Natural killer cell treated with Interleukin-12 subunit alpha and Interleukin-12 subunit beta and Interleukin-15 and Interleukin-18, amount 100 ng/mL, for 72 hours (primary cell): ENCODE data around the gene SETD1B. TPM values are rescaled to one million over a fixed set of nuclear protein-coding genes. Genes with fewer than 3 reads are reported as not detected.

Source experiments
- ATAC-seq, 2 donors: fragments of 150-1000 bp; cut with Tn5 transposase in 1 of 2; sonication (Bioruptor Pico), chemical (Tn5 transposase) in 1 of 2; 2 replicates each; pipeline ENCODE4 v1.10.0; 2021
- DNase-seq: peaks from one replicate; pipeline ENCODE4 v3.0.0; 2022; ENCODE audit warnings: low spot score
- H3K27ac Mint-ChIP-seq, 2 donors: 1 replicate in 1 of 2; 2 replicates in 1 of 2; pipeline ENCODE4 v1.8.0; 2022; ENCODE audit warnings: mixed read lengths in 2 of 2, mild to moderate bottlenecking in 1 of 2, moderate library complexity in 1 of 2
- H3K27me3 Mint-ChIP-seq, 2 donors: 1 replicate in 1 of 2; 2 replicates in 1 of 2; pipeline ENCODE4 v1.8.0; 2022; ENCODE audit warnings: mixed read lengths in 2 of 2
- H3K36me3 Mint-ChIP-seq: one replicate; pipeline ENCODE4 v1.8.0; 2022; ENCODE audit warnings: mixed read lengths
- H3K4me1 Mint-ChIP-seq, 2 donors: 1 replicate in 1 of 2; 2 replicates in 1 of 2; pipeline ENCODE4 v1.8.0; 2022; ENCODE audit warnings: low read depth in 2 of 2, mixed read lengths in 2 of 2, mild to moderate bottlenecking in 1 of 2
- H3K4me3 Mint-ChIP-seq: one replicate; pipeline ENCODE4 v1.8.0; 2022; ENCODE audit warnings: mixed read lengths
- H3K9me3 Mint-ChIP-seq: 2 replicates; pipeline ENCODE4 v1.8.0; 2022; ENCODE audit warnings: mixed read lengths
- total RNA-seq, 2 donors: library from RNA; stranded (reverse); gene quantifications; one replicate each; pipeline ENCODE4 v1.2.3, GENCODE V29; 2022

Gene SETD1B
- total RNA-seq, 2 donors from 2014 or later: 27.1 to 40.8 TPM

DNA sequence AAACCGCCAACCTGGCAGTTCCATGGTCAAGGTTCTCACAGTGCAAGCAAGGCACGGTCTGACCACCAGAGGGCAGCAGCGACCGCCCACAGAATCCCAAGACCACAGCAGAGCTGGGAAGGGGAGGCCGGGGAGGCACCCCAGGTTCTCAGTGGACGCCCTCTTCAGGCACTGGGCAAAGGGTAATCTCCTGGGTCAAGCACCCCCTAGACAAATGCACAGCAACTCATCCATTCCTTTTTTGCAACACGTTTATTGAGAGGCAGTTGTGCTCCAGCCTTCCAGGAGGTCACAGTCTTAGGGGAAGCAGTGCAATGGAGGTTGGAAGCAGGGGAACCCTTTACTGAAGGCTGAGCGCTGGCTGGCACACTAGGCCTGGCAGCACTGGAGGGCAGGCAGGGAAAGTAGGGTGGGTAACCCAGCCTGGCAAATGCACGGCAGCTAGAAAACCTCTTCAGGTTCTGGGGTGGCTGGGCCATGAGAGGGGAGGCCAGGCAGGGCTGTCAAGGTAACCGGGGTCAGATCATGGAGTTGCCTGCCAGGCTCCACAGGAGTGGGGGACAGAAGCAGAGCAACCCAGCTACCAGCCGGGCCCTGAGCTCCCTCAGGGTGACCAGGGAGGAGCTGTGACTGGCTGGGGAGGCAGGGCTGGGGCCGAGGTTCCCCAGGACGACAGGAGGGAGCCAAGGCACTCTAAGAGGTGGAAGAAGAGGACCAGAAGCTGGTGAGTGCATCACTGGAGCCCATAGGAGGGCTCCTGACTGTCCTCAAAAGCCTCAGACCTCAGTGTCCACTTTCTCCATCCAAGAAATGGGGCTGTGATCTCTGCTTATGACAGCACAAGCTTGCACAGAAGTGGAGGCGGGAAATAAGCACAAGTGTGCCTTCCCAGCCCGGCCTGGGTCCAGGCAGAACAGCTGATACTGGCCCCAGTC lies 8.5 kb upstream of the SETD1B start:
- Mint-ChIP-seq H3K4me1 (peaks cover 49 to 53% of the 10 kb centered on the region in 2 donors), H3K4me3 (peak overlapping the region; percentile 87), H3K27ac (peak overlapping the region; percentile 64 to 70), H3K9me3 (no peaks in the 10 kb centered on the region), H3K27me3 (no peaks in the 10 kb centered on the region), H3K36me3 (no peaks in the 10 kb centered on the region)
- peak; percentile 86 for DNase-seq
- peak; percentile 25 to 47 for ATAC-seq

DNA sequence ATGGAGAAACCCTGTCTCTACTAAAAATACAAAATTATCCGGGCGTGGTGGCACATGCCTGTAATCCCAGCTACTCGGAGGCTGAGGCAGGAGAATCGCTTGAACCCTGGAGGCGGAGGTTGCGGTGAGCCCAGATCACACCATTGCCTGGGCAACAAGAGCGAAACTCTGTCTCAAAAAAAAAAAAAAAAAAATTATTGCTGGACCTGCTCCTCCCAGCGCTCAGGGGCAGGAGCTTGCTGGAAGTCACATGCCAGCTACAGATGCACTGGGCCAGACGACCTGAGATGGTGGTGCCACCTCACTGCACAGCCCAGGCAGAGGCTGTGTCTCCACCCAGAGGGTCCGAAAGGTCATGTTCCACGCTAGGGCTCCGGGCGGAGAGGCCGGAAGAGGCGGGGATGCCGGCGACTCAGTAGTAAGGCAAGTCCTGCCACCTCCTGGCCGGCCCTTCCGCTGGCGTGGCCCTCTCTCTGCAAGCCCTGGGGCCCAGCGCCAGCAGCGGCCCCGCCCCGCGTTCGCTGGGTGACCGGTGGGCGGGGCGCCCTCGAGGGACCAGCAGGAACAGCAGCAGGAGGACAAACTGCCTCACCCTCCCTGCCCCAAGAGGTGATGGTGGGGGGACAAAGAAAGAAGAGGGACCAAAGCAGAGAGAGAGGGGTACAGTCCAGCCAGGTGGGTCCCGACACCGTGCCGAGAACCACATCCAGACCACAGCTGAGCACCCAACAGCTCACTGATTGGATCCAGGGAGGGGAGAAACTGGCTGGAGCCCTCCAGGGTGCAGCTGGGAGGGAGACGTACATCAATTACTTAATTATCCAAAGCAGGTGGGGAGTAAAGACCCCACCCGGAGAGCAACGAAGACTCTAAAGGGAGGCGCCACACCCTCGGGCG lies 6.7 kb upstream of the SETD1B start:
- no peak for ATAC-seq

DNA sequence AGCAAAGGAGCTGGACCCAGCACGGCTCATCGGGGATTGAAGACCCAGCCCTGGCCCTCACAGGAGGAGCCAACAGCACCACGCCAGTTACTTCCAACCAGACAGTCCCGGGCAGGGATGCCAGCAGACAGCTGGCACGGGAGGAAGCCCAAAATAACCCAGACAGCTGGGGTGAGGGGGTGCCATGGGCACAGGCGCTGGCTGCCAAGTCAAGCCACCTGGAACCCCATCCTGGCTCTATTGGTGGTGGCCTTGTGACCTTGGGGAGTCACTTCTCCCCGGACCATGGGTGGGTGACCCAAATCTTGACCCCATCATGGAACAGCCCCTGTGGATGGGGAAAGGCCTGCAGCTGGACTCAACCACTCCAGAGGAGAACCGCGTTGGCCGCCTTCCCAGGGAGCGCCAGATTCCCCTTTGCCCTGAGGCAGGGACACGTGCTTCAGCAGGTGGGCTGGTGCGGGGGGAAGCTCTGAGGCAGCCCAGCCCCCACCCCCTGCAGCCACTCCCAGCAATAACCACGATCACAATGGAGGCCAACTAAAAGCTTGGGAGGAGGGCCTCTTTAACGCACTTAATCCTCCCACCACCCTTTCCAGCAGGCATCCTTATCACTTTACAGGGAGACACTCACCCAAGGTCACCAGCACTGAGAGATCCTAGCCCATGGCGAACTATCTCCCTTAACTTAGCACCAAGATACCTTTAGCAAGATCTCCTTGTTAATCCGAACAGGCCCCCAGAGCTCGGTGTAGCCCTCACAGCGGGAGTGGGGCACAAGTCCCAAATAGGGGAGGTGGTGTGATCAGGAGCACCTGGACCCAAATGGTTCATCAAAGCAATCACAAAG lies 5.6 kb upstream of the SETD1B start:
- Mint-ChIP-seq H3K27me3 (no peaks in the 10 kb centered on the region), H3K4me1 (peaks cover 49% of the 10 kb centered on the region in 2 donors), H3K27ac (peak overlapping the region; percentile 75 to 84), H3K36me3 (peaks cover 4% of the 10 kb centered on the region), H3K9me3 (no peaks in the 10 kb centered on the region), H3K4me3 (peak overlapping the region; percentile 77)
- DNase-seq: no peak
- no peak for ATAC-seq

More for the DNA sequence above, 6.7 kb upstream of the SETD1B start:
- no peak for DNase-seq
- H3K27ac Mint-ChIP-seq: peak overlapping the region in 1 of 2 donors; percentile 84
- peaks cover 44 to 46% of the 10 kb centered on the region in 2 donors for H3K4me1 Mint-ChIP-seq
- peaks cover 4% of the 10 kb centered on the region for H3K36me3 Mint-ChIP-seq
- no peaks in the 10 kb centered on the region for H3K27me3 Mint-ChIP-seq
- H3K4me3 Mint-ChIP-seq: peak overlapping the region; percentile 7
- no peaks in the 10 kb centered on the region for H3K9me3 Mint-ChIP-seq

DNA sequence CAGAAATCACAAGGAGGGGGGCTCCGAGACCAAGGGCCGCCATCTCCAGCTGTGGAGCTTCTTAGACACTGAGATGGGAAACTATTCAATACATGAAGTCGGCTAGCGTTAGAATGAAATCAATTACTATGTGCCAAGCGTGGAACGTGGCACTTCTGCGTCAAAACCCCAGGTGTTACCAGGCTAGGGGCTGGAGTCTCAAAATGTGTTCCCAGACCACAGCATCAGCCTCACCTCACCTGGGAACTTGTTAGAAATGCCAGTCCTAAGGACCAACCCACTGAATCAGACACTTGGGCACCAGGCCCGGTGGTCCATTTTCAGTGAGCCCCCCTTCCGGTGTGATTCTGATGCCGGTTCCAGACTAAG lies 5.0 kb upstream of the SETD1B start:
- DNase-seq (no peak), ATAC-seq (no peak)
- Mint-ChIP-seq H3K27ac (peak overlapping the region; percentile 75 to 84), H3K9me3 (no peaks in the 10 kb centered on the region), H3K4me3 (peak overlapping the region; percentile 77), H3K27me3 (no peaks in the 10 kb centered on the region), H3K4me1 (peaks cover 49 to 50% of the 10 kb centered on the region in 2 donors), H3K36me3 (peaks cover 4% of the 10 kb centered on the region)

DNA sequence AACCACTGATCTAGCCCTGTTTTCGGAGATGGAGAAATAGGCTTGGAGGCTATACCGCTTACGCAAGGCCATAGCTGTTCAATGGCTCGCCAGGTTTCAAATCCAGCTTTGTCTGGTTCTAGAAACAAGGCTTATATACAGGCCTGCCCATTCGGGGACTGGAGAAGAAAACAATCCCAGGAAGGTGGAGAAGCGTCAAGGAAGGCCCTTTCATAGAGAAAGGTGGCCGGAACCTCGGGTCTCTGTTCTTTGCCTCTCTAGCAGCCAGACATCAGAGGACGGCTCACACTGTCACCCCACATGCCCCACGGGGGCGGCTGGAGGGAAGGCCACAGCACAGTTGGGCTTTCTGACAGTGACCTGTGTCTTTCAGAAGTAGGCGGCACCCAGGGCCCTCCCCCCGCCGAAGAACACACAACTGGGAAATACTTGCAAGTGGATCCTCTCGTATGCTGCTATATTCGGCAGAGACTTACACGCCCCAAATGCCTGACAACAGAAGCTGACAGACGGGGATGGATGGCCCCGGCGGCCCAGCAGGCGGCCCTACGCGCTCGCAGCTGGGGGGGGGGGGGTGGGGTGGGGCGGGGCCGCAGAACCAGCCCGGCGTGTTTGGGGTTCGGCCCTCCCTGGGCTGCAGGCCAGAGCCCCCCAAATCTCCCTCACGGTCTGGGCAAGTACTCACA lies 4.5 kb upstream of the SETD1B start:
- Mint-ChIP-seq H3K4me1 (peaks cover 46 to 48% of the 10 kb centered on the region in 2 donors), H3K27me3 (no peaks in the 10 kb centered on the region), H3K36me3 (peaks cover 4% of the 10 kb centered on the region), H3K9me3 (no peaks in the 10 kb centered on the region), H3K27ac (peak overlapping the region; percentile 75 to 84), H3K4me3 (peak overlapping the region; percentile 77)
- ATAC-seq (no peak), DNase-seq (no peak)

DNA sequence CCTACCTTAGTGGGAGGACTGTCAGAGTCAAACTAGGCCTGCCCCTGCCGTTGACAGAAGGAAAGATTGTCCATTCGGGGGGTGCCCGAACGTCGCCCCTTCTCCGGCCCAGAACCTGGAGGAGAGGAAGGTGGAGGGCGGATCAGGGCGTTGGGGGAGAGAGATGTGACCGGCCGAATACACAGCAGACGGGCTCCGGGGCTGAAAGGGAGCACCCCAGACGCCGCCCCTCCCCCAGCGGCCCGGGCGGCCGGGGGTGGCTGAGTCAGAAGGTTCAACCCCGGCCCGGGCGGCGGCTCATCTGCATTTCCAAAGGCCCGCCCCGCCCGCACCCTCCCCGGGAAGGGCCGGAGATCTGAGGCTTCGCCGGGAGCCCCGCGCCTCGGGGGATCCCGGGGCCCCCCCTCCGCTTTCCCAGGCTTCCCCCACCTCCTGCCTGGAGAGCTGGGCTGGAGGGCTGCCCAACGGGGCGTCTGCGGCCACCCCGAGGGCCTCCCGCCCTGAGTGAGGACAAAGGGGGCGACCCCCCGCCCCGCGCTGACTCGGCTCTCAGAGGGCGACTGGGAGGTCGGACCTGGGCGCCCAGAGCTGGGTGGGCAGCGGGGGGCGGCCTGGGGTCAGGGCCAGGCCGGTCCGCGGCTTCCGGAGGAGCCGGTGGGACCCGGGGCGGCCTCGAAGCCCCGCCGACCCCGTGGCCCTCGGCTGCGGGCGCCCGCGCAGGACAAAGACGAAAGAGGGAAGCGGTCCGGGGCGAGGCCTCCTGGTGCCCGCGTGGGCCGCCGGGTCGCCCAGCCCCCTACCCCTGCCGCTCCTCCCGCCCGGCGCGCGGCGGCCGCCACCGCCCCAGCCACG lies 3.7 kb upstream of the SETD1B start:
- peaks cover 4% of the 10 kb centered on the region for H3K36me3 Mint-ChIP-seq
- no peaks in the 10 kb centered on the region for H3K27me3 Mint-ChIP-seq
- peaks cover 38 to 40% of the 10 kb centered on the region in 2 donors for H3K4me1 Mint-ChIP-seq

DNA sequence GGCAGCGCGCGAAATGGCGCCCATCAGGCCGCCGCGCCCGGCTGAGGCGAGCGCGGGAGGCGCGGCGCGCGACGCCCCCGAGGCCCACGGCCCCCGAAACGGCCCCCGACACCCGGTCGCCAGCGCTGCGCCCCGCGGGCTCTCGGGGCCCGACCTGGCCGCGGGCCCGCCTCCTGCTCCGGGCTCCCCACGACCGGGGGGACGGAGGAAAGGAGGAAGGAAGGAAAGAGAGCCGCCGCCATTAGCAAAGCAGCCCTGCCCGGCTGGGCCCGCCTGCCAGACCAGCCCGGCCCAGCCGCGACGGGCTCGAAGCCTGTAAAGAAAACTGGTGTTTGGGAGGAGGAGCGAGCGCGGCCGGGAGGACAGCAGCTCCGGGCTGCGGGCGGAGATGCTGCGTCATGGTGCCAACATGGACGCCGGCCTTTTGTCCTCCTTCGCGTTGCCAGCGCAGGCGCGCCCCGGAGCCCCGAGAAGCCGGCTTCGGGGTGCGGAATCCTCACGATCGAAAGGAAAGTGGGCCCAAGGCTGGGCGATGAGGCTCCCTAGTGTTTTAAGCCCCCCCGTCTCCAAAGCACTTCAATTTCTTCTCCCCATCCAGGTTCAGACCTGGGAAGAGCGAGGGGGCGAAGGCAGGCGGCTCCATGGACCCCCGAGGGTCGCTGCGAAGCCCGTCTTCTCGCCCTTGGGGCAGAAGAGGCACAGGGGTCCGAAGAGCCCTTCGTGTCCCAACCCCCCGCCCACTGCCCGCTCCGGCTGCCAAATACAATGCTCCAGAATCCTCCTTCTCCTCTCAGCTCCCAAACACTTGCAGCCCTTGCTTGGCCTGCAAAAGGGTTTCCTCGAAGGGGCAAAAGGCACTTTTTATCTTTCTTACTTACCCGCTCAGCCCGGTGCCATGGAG lies 2.9 kb upstream of the SETD1B start:
- peak; percentile 37 to 51 for ATAC-seq
- H3K27me3 Mint-ChIP-seq: no peaks in the 10 kb centered on the region
- peaks cover 39 to 41% of the 10 kb centered on the region in 2 donors for H3K4me1 Mint-ChIP-seq
- peaks cover 4% of the 10 kb centered on the region for H3K36me3 Mint-ChIP-seq
- peak; percentile 81 for DNase-seq
- peak overlapping the region; percentile 92 for H3K4me3 Mint-ChIP-seq
- H3K27ac Mint-ChIP-seq: peak overlapping the region; percentile 96 to 100
- no peaks in the 10 kb centered on the region for H3K9me3 Mint-ChIP-seq

More for the DNA sequence above, 3.7 kb upstream of the SETD1B start:
- DNase-seq (peak; percentile 92), ATAC-seq (peak; percentile 70 to 80)
- H3K9me3 Mint-ChIP-seq: no peaks in the 10 kb centered on the region
- peak overlapping the region; percentile 84 to 96 for H3K27ac Mint-ChIP-seq
- H3K4me3 Mint-ChIP-seq: peak overlapping the region; percentile 77

DNA sequence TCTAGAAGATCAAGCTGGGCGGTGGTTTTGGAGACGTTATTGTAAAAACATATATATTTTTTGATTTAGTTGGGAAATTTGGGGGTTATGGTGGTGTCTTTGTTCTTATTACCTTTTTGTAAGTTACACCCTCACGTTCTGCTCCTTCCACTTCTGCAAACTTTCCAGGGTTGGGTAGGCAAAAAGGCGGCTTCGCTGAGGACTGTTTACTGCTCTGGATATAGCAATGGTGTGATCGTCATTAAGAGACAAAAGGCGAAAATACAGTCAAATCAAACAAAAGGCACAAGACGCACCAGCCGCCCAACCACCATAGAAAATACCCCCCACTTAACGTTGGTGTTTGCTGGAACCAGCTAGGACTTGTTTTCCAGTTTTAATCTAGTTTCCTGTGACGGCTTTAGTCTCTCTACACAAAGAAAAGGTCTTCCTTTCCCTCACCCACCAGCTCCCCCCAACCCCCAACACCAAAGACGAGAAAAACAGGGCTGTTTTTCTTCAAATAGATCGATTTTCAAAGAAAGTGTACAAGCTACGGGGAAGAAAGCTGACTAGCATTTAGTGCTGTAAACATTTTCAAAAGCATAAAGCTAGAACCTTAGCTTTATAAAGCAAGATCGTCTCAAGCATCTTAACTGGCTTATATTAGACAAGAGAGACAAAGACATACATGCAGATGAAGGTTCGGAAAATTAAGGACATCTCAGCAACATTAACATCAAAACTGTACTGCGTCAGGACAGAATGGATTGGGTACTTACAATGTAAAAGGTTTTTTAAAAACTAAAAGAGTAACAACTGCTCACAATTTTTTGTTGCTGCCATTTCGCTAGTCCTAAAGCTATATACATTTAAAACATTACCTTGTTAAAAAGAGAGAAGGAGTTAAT lies 2.0 kb upstream of the SETD1B start:
- Mint-ChIP-seq H3K9me3 (no peaks in the 10 kb centered on the region), H3K4me3 (peak overlapping the region; percentile 92), H3K27me3 (no peaks in the 10 kb centered on the region), H3K4me1 (peaks cover 48% of the 10 kb centered on the region in 2 donors), H3K36me3 (peaks cover 4% of the 10 kb centered on the region), H3K27ac (peak overlapping the region; percentile 96 to 100)
- ATAC-seq: no peak
- no peak for DNase-seq

DNA sequence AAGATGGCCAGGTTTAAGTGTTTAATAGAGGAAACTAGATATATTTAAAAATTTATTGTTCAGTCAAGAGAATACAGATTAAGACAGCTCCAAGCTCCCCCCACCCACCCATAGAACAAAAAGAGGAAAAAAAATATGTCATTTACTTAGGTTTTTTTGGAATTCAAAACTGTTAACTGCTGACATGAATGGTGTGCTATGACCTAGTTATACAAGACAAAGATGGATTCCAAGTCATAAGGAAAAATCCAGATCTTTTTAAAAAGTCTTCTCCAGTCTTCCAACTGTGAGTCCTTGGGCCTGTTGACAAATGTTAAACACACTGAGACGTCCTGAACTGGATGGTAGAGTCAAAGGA lies 1.3 kb upstream of the SETD1B start:
- Mint-ChIP-seq H3K9me3 (no peaks in the 10 kb centered on the region), H3K4me3 (peak overlapping the region; percentile 92), H3K36me3 (peaks cover 4% of the 10 kb centered on the region), H3K4me1 (peaks cover 46% of the 10 kb centered on the region in 2 donors), H3K27me3 (no peaks in the 10 kb centered on the region), H3K27ac (peak overlapping the region; percentile 96 to 100)
- DNase-seq: no peak
- ATAC-seq: no peak

DNA sequence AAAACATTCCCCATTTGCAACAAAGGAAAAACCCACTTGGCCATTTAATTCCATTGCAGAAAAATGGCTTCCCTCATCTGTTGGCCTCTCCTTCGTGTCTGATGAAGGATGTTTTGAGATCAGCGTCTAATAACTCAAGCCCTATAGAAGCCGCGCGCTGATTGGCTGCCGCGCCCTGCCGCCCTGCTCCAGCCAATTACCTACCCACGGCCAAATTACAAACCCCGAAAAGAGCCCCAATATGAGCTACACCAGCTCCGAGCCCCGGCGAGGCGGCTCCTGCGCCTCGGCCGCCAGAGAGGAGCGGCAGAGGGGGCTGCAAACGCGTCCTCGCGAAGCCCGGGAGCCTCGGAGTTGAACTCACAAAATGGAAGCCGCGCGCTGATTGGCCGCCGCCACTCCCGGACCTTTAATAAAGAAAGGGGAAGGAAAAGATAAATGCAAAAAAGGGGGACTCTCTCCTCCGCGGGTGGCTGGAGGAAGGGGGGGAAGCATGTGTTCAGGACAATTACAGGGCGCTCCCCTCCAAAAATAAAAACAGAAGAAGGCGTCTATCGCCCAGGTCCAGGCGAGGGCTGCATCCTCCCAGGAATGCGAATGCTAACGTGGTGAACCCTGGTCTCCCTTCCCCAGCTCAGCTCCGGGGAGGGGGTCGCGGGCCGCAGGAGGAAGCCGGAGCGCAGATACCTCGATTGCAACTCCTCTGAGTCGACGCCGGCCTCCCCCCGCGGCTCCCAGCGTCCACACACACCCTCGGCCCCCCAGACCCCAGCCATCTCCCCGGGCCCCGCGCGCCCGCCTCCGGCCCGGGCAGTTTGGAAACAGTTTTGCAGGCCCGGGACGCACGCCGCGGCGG lies 738 bp upstream of the SETD1B start:
- H3K36me3 Mint-ChIP-seq: peaks cover 4% of the 10 kb centered on the region
- DNase-seq (peak; percentile 91), ATAC-seq (peak; percentile 56 to 70)
- peaks cover 43 to 45% of the 10 kb centered on the region in 2 donors for H3K4me1 Mint-ChIP-seq
- peak overlapping the region; percentile 96 to 100 for H3K27ac Mint-ChIP-seq
- H3K9me3 Mint-ChIP-seq: no peaks in the 10 kb centered on the region
- no peaks in the 10 kb centered on the region for H3K27me3 Mint-ChIP-seq
- peak overlapping the region; percentile 92 for H3K4me3 Mint-ChIP-seq
